Measurements from ENCODE around the gene GNB5.

DNA sequence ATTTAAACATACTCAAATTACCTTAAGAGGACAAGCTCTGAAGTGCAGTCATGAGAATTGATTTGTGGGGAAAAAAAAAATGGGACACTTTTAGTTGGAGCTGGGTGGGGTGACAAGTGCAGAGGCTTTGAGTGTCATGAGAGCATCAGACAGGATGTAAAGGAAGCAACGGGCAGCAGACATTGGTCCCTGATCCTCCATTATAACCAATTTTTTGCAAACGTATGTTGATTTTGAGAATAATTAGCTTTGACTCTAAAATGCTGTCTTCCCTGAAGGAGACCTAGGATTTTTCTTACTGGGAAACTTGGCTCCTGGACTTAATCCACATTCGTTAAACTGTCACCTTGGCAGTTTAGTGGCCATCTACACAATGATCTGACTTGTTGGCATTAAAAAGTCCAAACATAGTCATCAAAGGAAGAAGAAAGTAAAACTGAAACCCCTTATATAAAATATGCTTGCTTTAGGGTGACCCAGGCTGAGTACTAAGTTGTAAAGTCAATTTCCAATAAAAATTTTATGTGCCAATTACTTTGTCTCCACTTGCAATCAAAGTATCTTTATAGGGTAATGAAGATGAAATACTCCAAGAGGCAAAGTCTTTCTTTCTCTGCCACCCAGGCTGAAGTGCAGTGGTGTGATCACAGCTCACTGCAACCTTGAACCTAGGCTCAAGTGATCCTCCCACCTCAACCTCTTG, 124.2 kb downstream of the GNB5 start:
- TF ChIP-seq, protein P1, sequence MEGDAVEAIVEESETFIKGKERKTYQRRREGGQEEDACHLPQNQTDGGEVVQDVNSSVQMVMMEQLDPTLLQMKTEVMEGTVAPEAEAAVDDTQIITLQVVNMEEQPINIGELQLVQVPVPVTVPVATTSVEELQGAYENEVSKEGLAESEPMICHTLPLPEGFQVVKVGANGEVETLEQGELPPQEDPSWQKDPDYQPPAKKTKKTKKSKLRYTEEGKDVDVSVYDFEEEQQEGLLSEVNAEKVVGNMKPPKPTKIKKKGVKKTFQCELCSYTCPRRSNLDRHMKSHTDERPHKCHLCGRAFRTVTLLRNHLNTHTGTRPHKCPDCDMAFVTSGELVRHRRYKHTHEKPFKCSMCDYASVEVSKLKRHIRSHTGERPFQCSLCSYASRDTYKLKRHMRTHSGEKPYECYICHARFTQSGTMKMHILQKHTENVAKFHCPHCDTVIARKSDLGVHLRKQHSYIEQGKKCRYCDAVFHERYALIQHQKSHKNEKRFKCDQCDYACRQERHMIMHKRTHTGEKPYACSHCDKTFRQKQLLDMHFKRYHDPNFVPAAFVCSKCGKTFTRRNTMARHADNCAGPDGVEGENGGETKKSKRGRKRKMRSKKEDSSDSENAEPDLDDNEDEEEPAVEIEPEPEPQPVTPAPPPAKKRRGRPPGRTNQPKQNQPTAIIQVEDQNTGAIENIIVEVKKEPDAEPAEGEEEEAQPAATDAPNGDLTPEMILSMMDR (IDR thresholded peaks at IDR 0.05) = no peak
- TF ChIP-seq POLR2A (IDR thresholded peaks at IDR 0.05) (no peak), POLR2AphosphoS5 (IDR thresholded peaks at IDR 0.05) (peak in 2 of 3 donors; percentile 59 to 60), EP300 (IDR thresholded peaks at IDR 0.05; ENCODE audit: low read depth) (no peak)
